LNCaP clone FGC (cell line): Measurements from ENCODE around the gene RAD51B.

Experiments used
- DNase-seq: peaks from one replicate; pipeline ENCODE4 v3.0.0-alpha.2; 2011; ENCODE audit warnings: low read depth
- H3K4me3 ChIP-seq: 2 replicates; pipeline ENCODE4 v1.5.1; 2011; ENCODE audit warnings: mild to moderate bottlenecking, low read depth, low read length, control low read depth
- CTCF ChIP-seq: IDR thresholded peaks from 2 replicates; pipeline ENCODE4 v1.5.1; 2012; ENCODE audit warnings: mild to moderate bottlenecking; ENCODE audit not compliant: control insufficient read depth, insufficient read depth; ENCODE audit errors: extremely low read depth

RAD51B gene

DNA sequence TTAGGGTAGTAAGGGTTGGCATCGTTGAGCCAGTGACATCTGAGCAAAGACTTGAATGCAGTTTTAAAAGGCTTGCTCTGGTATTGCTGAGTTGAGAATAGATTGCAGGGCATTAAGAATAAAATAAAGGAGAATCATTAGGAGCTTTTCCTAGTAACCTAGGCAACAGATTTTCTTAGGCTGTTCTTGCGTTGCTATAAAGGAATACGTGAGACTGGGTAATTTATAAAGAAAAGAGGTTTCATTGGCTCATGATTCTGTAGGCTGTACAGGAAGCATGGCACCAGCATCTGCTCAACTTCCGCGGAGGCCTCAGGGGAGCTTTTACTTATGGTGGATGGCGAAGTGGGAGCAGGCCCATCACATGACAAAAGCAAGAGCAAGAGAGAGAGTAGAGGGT is 97.4 kb downstream of the RAD51B start:
- DNase-seq = no peak
- no peak overlapping the region for H3K4me3 ChIP-seq
- no peak for TF ChIP-seq CTCF

GRCh38 chr14:67918838-67919237 is 99.3 kb downstream of the RAD51B start:
- H3K4me3 ChIP-seq = no peak overlapping the region
- no peak for DNase-seq
- no peak for TF ChIP-seq CTCF

GRCh38 chr14:67919259-67920032 is 99.9 kb downstream of the RAD51B start:
- H3K4me3 ChIP-seq = no peak overlapping the region
- no peak for DNase-seq
- no peak for TF ChIP-seq CTCF

- DNase-seq = no peak
- TF ChIP-seq CTCF = no peak
These were observed 107.2 kb downstream of the RAD51B start for GRCh38 chr14:67926821-67927220.

DNA sequence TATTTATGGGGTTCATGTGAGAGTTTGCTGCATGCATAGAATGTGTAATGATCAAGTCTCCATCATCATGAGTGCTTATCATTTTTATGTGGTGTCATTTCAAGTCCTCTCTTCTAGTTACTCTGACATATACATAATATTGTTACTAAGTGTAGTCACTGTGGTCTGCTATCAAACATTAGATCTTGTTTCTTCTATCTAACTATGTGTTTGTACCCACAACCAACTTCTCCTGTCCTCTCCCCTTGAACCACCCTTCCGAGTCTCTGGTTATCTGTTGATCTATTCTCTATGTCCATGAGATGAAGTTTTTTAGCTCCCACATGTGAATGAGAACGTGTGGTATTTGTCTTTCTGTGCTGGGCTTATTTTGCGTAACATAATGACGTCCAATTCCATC is 107.7 kb downstream of the RAD51B start:
- no peak for TF ChIP-seq CTCF
- H3K4me3 ChIP-seq = no peak overlapping the region
- no peak for DNase-seq

More at GRCh38 chr14:67926821-67927220, 107.2 kb downstream of the RAD51B start:
- H3K4me3 ChIP-seq = no peak overlapping the region

DNA sequence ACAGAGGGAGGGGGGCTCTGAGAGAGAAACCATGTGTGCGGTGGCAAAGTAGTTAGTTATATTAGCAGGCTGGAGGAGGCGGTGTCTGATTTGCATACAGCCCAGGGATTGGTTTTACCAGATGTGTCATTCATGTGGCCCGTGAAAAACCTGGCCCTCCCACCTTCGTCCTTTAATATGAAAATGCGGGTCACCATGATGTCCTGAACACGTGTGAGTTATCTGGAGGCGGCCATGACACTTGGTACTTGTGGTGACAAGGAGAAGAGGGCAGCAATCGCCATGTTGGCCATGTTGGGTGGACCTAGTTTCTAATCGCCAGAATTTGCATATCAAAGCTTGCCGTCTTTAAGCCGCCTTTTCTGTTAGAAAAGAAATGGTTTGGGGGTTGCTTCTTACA is 108.8 kb downstream of the RAD51B start:
- no peak overlapping the region for H3K4me3 ChIP-seq
- no peak for TF ChIP-seq CTCF
- DNase-seq = no peak

- DNase-seq = no peak
- no peak for TF ChIP-seq CTCF
- H3K4me3 ChIP-seq = no peak overlapping the region
These were observed 113.2 kb downstream of the RAD51B start for GRCh38 chr14:67932708-67933246.
